ENCODE data around the gene SND1.

SND1 gene

GRCh38 chr7:127831318-127832219 is 179.6 kb downstream of the SND1 start:
- no peaks in the 10 kb centered on the region for H3K9me2 ChIP-seq (replicated peaks; ENCODE audit: control insufficient read depth, low read length)
- TF ChIP-seq EZH2phosphoT487 (IDR thresholded peaks at IDR 0.05; ENCODE audit: borderline replicate concordance, low read length) (no peak), CTCF (IDR thresholded peaks at IDR 0.05; ENCODE audit: low read depth, low read length, poor library complexity, severe bottlenecking) (no peak)
- H3K27ac ChIP-seq (ENCODE audit: low read depth, low read length), result no peak overlapping the region
- H3K4me1 ChIP-seq (ENCODE audit: control insufficient read depth, low read length), result peaks cover 21% of the 10 kb centered on the region
- peaks cover 45% of the 10 kb centered on the region for H3K36me3 ChIP-seq (ENCODE audit: control insufficient read depth, low read length)
- H3K9me3 ChIP-seq (ENCODE audit: control insufficient read depth, insufficient read depth, low read length), result peaks cover 13% of the 10 kb centered on the region; the same call in 1 of the 2 replicates
- no peaks in the 10 kb centered on the region for H4K20me1 ChIP-seq (ENCODE audit: control insufficient read depth, insufficient read depth, low read depth, low read length)
- no peak overlapping the region for H3K4me3 ChIP-seq (ENCODE audit: low read length)
- H3K27me3 ChIP-seq (ENCODE audit: control insufficient read depth, low read length), result no peaks in the 10 kb centered on the region
- peaks cover 7% of the 10 kb centered on the region for H3F3A ChIP-seq (ENCODE audit: control insufficient read depth, insufficient read depth)
- peaks cover 32% of the 10 kb centered on the region for H3K79me2 ChIP-seq (ENCODE audit: control insufficient read depth, low read length)
- no peak overlapping the region for H3K4me2 ChIP-seq (ENCODE audit: low read length)

DNA sequence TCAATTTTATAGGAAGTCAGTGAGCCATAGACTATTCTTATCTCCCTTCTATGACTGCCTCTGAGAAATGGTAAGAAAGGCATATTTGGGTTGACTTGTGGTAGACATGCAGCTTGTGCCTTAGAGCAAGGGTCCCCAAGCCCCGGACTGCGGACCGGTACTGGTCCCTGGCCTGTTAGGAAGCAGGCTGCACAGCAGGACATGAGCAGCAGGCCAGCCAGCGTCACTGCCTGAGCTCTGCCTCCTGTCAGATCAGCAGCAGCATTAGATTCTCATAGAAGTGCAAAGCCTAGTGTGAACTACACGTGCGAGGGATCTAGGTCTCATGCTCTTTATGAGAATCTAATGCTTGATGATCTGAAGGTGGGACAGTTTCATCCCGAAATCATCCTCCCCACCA is 180.6 kb downstream of the SND1 start:
- no peaks in the 10 kb centered on the region for H3K27me3 ChIP-seq (ENCODE audit: control insufficient read depth, low read length)
- H3K9me2 ChIP-seq (replicated peaks; ENCODE audit: control insufficient read depth, low read length), result no peaks in the 10 kb centered on the region
- H3K4me2 ChIP-seq (ENCODE audit: low read length), result no peak overlapping the region
- peaks cover 7% of the 10 kb centered on the region for H3F3A ChIP-seq (ENCODE audit: control insufficient read depth, insufficient read depth)
- H3K27ac ChIP-seq (ENCODE audit: low read depth, low read length), result no peak overlapping the region
- TF ChIP-seq CTCF (IDR thresholded peaks at IDR 0.05; ENCODE audit: low read depth, low read length, poor library complexity, severe bottlenecking) (no peak), EZH2phosphoT487 (IDR thresholded peaks at IDR 0.05; ENCODE audit: borderline replicate concordance, low read length) (no peak)
- H3K4me1 ChIP-seq (ENCODE audit: control insufficient read depth, low read length), result peaks cover 21% of the 10 kb centered on the region
- peaks cover 15% of the 10 kb centered on the region; the same call in 1 of the 2 replicates for H3K9me3 ChIP-seq (ENCODE audit: control insufficient read depth, insufficient read depth, low read length)
- H4K20me1 ChIP-seq (ENCODE audit: control insufficient read depth, insufficient read depth, low read depth, low read length), result no peaks in the 10 kb centered on the region
- H3K4me3 ChIP-seq (ENCODE audit: low read length), result no peak overlapping the region
- H3K79me2 ChIP-seq (ENCODE audit: control insufficient read depth, low read length), result peaks cover 32% of the 10 kb centered on the region
- H3K36me3 ChIP-seq (ENCODE audit: control insufficient read depth, low read length), result peaks cover 53% of the 10 kb centered on the region

DNA sequence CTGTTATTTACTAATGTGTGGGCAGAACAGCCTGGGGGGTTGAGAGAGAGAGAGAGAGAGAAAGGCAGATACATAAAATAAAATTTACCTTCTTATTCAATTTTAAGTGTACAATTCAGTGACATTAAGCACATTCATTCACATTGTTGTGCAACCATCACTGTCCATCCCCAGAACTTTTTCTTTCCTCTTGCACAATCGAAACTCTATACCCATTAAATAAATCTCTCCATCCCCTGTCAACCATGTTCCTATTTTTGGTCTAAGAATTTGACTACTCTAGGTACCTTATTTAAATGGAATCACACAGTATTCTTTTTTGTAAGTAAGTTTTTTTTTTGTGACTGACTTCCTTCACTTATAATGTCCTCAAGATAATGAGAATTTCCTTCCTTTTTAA is 181.6 kb downstream of the SND1 start:
- peaks cover 32% of the 10 kb centered on the region for H3K79me2 ChIP-seq (ENCODE audit: control insufficient read depth, low read length)

More for the DNA sequence above, 181.6 kb downstream of the SND1 start:
- H3K27me3 ChIP-seq (ENCODE audit: control insufficient read depth, low read length), result no peaks in the 10 kb centered on the region
- H3K36me3 ChIP-seq (ENCODE audit: control insufficient read depth, low read length), result peaks cover 63% of the 10 kb centered on the region
- H3K4me1 ChIP-seq (ENCODE audit: control insufficient read depth, low read length), result peaks cover 27% of the 10 kb centered on the region
- no peak overlapping the region for H3K4me3 ChIP-seq (ENCODE audit: low read length)
- TF ChIP-seq EZH2phosphoT487 (IDR thresholded peaks at IDR 0.05; ENCODE audit: borderline replicate concordance, low read length) (no peak), CTCF (IDR thresholded peaks at IDR 0.05; ENCODE audit: low read depth, low read length, poor library complexity, severe bottlenecking) (no peak)
- H3F3A ChIP-seq (ENCODE audit: control insufficient read depth, insufficient read depth), result peaks cover 3% of the 10 kb centered on the region
- H3K9me2 ChIP-seq (replicated peaks; ENCODE audit: control insufficient read depth, low read length), result no peaks in the 10 kb centered on the region
- no peak overlapping the region for H3K4me2 ChIP-seq (ENCODE audit: low read length)
- no peaks in the 10 kb centered on the region for H4K20me1 ChIP-seq (ENCODE audit: control insufficient read depth, insufficient read depth, low read depth, low read length)
- peaks cover 20% of the 10 kb centered on the region; the same call in 1 of the 2 replicates for H3K9me3 ChIP-seq (ENCODE audit: control insufficient read depth, insufficient read depth, low read length)
- H3K27ac ChIP-seq (ENCODE audit: low read depth, low read length), result no peak overlapping the region
